Neural cell (in vitro differentiated cells): ENCODE results near the gene AXIN1. TPM values are rescaled to one million over a fixed set of nuclear protein-coding genes. Genes with fewer than 3 reads are reported as not detected.
"Not testable (repeated sequence)": the region's sequence is repeated elsewhere in the genome, so short reads cannot be mapped to it uniquely, and the experiment has no call there.

Experiments
- H2AFZ ChIP-seq: fragments of 200-600, 300-800 bp; sonication (generic), shearing (Covaris generic); 2 replicates; pipeline ENCODE4 v1.6.0; 2014; ENCODE audit warnings: low read depth, mild to moderate bottlenecking, antibody characterized with exemption, low read length, moderate library complexity
- H3F3A ChIP-seq: fragments of 200-600 bp; shearing (Covaris generic); 2 replicates; pipeline ENCODE4 v1.6.1; 2016; ENCODE audit warnings: mild to moderate bottlenecking, moderate library complexity, mixed read lengths, antibody characterized with exemption, low read length; ENCODE audit not compliant: insufficient read depth, poor library complexity, severe bottlenecking
- H3K27ac ChIP-seq: fragments of 200-600, 300-800 bp; sonication (generic), shearing (Covaris generic); 2 replicates; pipeline ENCODE4 v1.5.1; 2014; ENCODE audit warnings: mild to moderate bottlenecking, low read length, moderate library complexity
- H3K27me3 ChIP-seq: fragments of 300-800, 200-600 bp; sonication (generic), shearing (Covaris generic); 2 replicates; pipeline ENCODE4 v1.6.0; 2014; ENCODE audit warnings: mild to moderate bottlenecking, low read depth, low read length, moderate library complexity; ENCODE audit not compliant: insufficient read depth
- H3K36me3 ChIP-seq: fragments of 300-800, 200-600 bp; sonication (generic), shearing (Covaris generic); 2 replicates; pipeline ENCODE4 v1.5.1; 2014; ENCODE audit warnings: mild to moderate bottlenecking, antibody characterized with exemption, low read length, moderate library complexity; ENCODE audit not compliant: insufficient read depth
- H3K4me2 ChIP-seq: fragments of 300-800, 200-600 bp; sonication (generic), shearing (Covaris generic); 2 replicates; pipeline ENCODE4 v1.6.0; 2014; ENCODE audit warnings: mild to moderate bottlenecking, low read length
- H3K4me3 ChIP-seq: fragments of 300-800, 200-600 bp; sonication (generic), shearing (Covaris generic); 2 replicates; pipeline ENCODE4 v1.5.1; 2014; ENCODE audit warnings: mild to moderate bottlenecking, low read length, moderate library complexity
- H3K79me2 ChIP-seq: fragments of 200-600 bp; shearing (Covaris generic); replicated peaks from 2 replicates; pipeline ENCODE4 v1.6.0; 2014; ENCODE audit warnings: mild to moderate bottlenecking, low read length, moderate library complexity; ENCODE audit not compliant: insufficient read depth
- H3K9ac ChIP-seq: fragments of 300-800, 200-600 bp; sonication (generic), shearing (Covaris generic); 2 replicates; pipeline ENCODE4 v1.6.1; 2016; ENCODE audit warnings: mild to moderate bottlenecking, low read length, mixed read lengths
- H3K9me2 ChIP-seq: fragments of 200-600 bp; shearing (Covaris generic); 2 replicates; pipeline ENCODE4 v1.6.1; 2016; ENCODE audit warnings: mild to moderate bottlenecking, low read length, mixed read lengths; ENCODE audit not compliant: insufficient read depth
- H3K9me3 ChIP-seq: fragments of 200-600, 300-800 bp; sonication (generic), shearing (Covaris generic); 2 replicates; pipeline ENCODE4 v1.6.1; 2016; ENCODE audit warnings: mild to moderate bottlenecking, mixed run types, low read length, moderate library complexity, mixed read lengths
- H4K20me1 ChIP-seq: fragments of 200-600 bp; shearing (Covaris generic); 2 replicates; pipeline ENCODE4 v1.6.1; 2016; ENCODE audit warnings: mild to moderate bottlenecking, mixed run types; ENCODE audit not compliant: insufficient read depth
- CTCF ChIP-seq: fragments of 450-650 bp; IDR thresholded peaks from 2 replicates; pipeline ENCODE4 v1.5.1; 2014; ENCODE audit warnings: antibody characterized with exemption, mild to moderate bottlenecking, moderate library complexity; ENCODE audit not compliant: poor library complexity, severe bottlenecking
- EP300 ChIP-seq: fragments of 450-650 bp; conservative IDR thresholded peaks from 2 replicates; pipeline ENCODE4 v1.6.1; 2014; ENCODE audit warnings: antibody characterized with exemption, mild to moderate bottlenecking, moderate library complexity; ENCODE audit not compliant: poor library complexity, severe bottlenecking
- EZH2 ChIP-seq: fragments of 200-600, 300-800 bp; shearing (Covaris generic), sonication (generic); IDR thresholded peaks from 2 replicates; pipeline ENCODE4 v1.6.1; 2014; ENCODE audit warnings: antibody characterized with exemption, low read length, borderline replicate concordance, mild to moderate bottlenecking; ENCODE audit not compliant: insufficient read depth, poor library complexity, severe bottlenecking
- MXI1 ChIP-seq: fragments of 450-650 bp; conservative IDR thresholded peaks from 2 replicates; pipeline ENCODE4 v1.6.1; 2014; ENCODE audit warnings: antibody characterized with exemption, mild to moderate bottlenecking; ENCODE audit not compliant: poor library complexity, severe bottlenecking
- POLR2AphosphoS5 ChIP-seq: IDR thresholded peaks from 2 replicates; pipeline ENCODE4 v1.6.1; 2012
- RAD21 ChIP-seq: fragments of 450-650 bp; conservative IDR thresholded peaks from 2 replicates; pipeline ENCODE4 v1.6.1; 2014; ENCODE audit warnings: antibody characterized with exemption, mild to moderate bottlenecking, moderate library complexity
- REST ChIP-seq: IDR thresholded peaks from 2 replicates; pipeline ENCODE4 v1.6.1; 2012; ENCODE audit warnings: borderline replicate concordance
- SMC3 ChIP-seq: fragments of 450-650 bp; conservative IDR thresholded peaks from 2 replicates; pipeline ENCODE4 v1.6.1; 2014; ENCODE audit warnings: antibody characterized with exemption, mild to moderate bottlenecking, moderate library complexity; ENCODE audit not compliant: poor library complexity
- TAF1 ChIP-seq: IDR thresholded peaks from 2 replicates; pipeline ENCODE4 v1.6.1; 2012; ENCODE audit warnings: low read depth
- polyA plus RNA-seq: library from polyadenylated mRNA; depleted of rRNA; stranded (reverse); fragments of >200 nt; gene quantifications from 2 replicates; pipeline ENCODE4 v1.2.3, GENCODE V29; 2014

The AXIN1 gene
- polyA plus RNA-seq, 1 donor from 2014 or later = 30.5 TPM

GRCh38 chr16:378821-379182, 26.3 kb upstream of the AXIN1 start:
- Histone ChIP-seq H3K9me3 (no peaks in the 10 kb centered on the region), H4K20me1 (peaks cover 4% of the 10 kb centered on the region), H3F3A (no peaks in the 10 kb centered on the region), H3K4me3 (no peak overlapping the region), H3K4me2 (no peak overlapping the region), H3K9ac (no peak overlapping the region), H3K79me2 (peaks cover 6% of the 10 kb centered on the region), H3K9me2 (no peaks in the 10 kb centered on the region), H2AFZ (no peak overlapping the region), H3K36me3 (no peaks in the 10 kb centered on the region), H3K27ac (no peak overlapping the region), H3K27me3 (no peaks in the 10 kb centered on the region)
- TF ChIP-seq REST (no peak), SMC3 (no peak), POLR2AphosphoS5 (no peak), CTCF (no peak), EP300 (no peak), MXI1 (no peak), EZH2 (no peak), RAD21 (no peak), TAF1 (no peak)

GRCh38 chr16:378113-378820, 25.7 kb upstream of the AXIN1 start:
- H3K4me3 ChIP-seq, H3K4me2 ChIP-seq, H3K79me2 ChIP-seq, H3K9ac ChIP-seq, H2AFZ ChIP-seq, H3K27me3 ChIP-seq, H3K36me3 ChIP-seq, H3K27ac ChIP-seq, H3K9me3 ChIP-seq, H4K20me1 ChIP-seq, H3K9me2 ChIP-seq, H3F3A ChIP-seq: not testable (repeated sequence)
